ENCODE data around the gene CSF2RB.

The CSF2RB gene

GRCh38 chr22:36892292-36892691 is 21.1 kb upstream of the CSF2RB start:
- DNase-seq: no peak

DNA sequence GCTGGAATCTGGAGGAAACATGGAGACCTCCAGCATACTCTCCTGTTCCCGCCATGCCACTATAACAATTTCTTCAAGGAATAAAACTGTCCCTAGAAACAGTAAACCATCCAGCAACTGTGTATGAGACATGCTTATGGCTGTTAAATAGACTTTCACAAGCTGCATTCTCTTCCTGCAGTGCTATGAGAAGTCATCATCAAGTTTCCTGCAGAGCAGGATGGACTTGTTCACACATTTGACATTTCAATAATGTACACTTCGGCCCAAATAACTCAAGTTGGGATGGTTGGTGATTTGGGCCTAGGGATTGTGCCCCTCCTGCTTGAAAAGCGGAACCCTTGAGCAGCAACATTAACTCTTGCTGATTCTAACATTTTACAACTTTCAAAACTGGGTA is 20.2 kb upstream of the CSF2RB start:
- no peak for DNase-seq

DNA sequence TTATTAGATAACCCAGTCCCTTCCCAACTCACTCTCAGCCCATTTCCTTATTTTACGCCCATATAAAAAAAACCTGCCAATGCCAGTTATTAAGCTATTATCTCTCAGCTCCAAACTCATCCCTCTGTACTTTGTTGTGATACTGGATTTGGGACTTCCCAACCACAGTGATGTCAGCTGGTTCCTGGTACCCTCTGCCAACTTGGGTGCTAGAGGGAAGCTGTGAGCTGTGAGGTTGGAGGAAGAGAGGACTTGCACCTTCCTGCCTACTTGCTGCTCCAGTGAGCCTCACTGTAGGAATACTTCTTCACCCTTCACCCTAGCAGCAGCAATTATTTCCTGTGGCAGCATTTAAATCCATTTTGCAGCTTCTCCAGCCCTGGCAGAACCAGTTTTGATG is 19.2 kb upstream of the CSF2RB start:
- no peak for DNase-seq

GRCh38 chr22:36897611-36898010 is 15.8 kb upstream of the CSF2RB start:
- no peak for DNase-seq

GRCh38 chr22:36898690-36899089 is 14.7 kb upstream of the CSF2RB start:
- DNase-seq: no peak

GRCh38 chr22:36899498-36899897 is 13.9 kb upstream of the CSF2RB start:
- DNase-seq: no peak

- no peak for DNase-seq
These were observed 13.2 kb upstream of the CSF2RB start for GRCh38 chr22:36900225-36900624.

GRCh38 chr22:36900880-36901279 is 12.5 kb upstream of the CSF2RB start:
- DNase-seq: no peak

DNA sequence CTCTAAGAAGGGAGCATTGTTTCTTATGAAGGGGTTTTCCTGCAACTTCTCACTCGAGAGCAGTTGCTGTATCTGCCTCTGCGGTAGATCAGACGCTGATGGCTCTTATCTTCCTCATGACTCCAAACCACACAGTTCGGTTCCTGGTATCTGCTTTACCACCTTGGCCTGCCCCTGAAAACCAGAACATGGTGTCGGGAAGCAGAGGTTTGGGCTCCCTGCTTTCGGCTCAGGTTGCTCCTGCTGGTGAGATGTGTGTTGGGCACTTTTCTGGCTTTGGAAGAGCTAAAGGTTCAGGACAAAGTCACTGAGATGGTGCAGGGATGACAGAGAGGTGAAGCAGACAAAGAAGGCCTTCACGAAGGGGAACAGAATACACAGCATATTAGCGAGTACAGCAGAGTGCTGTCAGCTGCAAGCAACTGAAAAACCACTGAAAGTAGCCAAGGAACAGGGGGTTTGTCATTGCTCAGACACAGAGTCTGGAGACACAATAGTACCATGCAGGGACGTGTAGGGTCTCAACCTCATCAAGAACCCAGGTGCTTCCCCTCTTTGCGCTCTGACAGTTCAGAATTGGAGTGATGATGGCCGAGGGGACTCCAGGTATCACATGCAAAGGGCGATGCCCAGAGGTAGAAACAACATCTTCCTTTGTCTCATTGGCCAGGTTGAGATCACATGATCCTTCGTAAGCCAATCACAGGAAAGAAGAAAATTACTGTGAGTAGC is 11.9 kb upstream of the CSF2RB start:
- DNase-seq: no peak

DNA sequence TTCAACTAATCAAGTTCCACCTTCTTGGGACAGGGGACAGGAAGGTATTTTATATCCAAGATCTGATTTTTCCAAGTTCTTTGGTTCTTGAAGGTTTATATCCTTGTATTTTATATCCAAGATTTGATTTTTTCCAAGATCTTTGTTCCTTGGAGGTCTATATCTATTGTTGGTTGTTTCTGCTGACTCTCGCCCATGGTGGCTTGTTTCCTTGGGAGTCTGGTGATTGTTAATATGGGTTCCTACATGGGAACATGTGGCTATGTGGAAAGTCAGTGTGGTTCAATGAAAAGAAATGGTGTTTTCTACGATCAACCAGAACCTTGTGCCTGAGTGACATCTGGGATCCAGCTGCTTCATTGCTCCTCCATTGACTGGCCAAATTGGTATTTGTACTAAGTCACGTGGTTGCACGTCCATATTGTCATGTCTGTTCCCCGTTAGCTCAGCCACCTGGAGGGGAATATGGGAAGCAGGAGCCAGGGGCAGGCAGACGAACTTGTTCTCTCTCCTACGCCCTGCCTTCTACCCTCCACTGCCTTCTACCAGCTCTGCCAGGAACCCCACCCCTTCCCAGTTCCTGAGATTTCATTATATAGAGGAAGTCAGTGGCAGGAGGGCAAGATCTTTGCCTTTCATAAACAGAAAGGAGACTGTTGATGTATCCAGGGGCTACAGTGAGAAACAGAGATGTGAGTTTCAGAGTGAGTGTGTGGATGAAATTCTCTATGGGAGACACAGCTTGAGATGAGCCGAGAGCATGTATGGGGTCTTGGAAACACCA is 11.1 kb upstream of the CSF2RB start:
- DNase-seq: no peak

- no peak for DNase-seq
These were observed 9.1 kb upstream of the CSF2RB start for GRCh38 chr22:36904260-36904880.

DNA sequence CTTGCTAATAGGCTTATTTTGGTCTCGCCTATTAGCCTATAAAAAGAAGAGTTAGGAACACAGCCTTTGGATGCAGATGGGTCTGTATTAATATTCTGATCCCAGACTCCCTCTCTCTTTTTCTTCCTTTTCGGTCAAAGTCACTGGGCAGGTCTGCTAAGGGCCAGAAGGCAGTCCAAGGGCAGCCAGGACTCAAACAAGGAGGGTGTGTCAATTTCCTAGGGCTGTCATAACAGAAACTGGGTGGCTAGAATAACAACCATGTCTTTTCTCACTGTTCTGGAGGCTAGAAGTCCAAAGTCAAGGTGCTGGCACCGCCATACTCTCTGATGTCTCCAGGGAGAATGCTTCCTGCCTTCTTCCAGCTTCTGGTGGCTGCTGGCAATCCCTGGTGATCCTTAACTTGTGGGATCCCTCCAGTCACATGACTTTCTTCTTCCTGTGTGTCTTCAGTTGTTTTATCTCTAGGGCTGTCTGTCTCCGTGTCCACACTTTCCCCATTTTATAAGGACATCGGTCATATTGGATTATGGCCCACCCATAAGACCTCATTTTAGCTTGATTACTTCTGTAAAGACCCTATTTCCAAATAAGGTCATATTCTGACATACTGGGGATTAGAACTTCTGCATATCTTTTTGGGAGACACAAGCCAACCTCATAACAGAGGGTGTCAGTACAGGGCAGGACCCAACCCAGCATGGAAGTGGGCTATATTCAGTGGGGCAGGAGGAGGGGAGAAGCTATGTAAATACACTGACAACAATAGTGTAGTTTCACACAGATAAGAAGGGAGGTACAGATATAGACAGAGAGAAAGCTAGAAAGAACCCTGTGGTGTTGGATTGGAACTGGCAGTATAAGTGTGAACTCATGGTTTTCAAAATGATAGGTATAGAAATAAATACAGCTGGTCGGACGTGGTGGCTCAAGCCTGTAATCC is 5.9 kb upstream of the CSF2RB start:
- no peak for DNase-seq

- no peak for DNase-seq
These were observed 3.0 kb upstream of the CSF2RB start for GRCh38 chr22:36910461-36910860.

GRCh38 chr22:36911887-36912661 is 1.4 kb upstream of the CSF2RB start:
- DNase-seq: no peak

DNA sequence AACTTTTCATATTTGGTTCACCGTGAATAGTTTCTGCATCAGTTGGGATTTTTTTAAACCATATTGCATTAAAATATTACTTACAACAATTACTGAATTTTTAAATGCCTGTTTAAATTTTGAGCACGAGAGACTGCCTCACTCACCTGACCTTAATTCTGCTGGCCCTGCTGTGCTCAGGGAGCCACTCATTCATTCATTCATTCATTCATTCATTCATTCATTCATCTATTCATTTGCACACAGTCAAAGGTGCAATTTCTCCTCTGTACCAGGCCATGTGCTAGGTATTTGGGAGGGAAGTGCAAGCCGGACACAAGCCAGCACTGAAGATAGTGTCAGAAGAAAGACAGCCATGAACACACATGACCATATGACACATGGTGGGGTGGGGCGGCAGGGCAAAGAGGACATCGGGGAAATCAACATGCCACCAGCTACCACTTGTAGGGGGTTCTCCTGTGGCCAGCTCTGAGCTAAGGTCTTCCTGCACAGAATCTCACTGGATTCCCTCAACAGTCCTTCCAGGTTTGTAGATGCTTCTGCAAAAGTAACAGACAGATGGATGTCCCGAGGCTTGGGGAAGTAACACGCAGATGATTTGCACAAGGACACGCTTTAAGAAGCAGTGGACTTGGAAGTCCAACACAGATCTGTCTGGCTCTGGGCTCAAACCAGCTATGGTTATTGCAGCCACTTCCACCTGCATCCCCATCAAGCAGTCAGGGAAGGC is 568 bp upstream of the CSF2RB start:
- no peak for DNase-seq

DNA sequence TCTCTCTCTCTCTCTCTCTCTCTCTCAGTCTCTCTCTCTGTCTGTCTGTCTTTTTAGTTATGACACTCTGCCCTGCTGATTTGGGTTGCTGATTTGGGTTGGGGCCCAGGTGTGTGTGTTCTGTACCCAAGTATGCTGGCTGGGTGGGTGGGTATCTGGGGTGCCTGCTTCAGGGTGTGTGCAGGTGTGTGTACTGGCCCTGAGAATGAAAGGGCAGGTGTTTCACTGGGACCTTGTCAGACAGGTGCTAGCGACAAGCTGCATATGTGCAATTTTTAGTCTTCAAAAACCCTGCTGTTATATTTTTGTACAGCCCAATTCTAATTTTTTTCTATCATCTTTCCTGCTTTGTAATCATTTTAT is 943 bp downstream of the CSF2RB start:
- no peak for DNase-seq

- DNase-seq: no peak
These were observed 2.6 kb downstream of the CSF2RB start for GRCh38 chr22:36916034-36916433.

GRCh38 chr22:36918586-36919284 is 5.3 kb downstream of the CSF2RB start:
- no peak for DNase-seq

DNA sequence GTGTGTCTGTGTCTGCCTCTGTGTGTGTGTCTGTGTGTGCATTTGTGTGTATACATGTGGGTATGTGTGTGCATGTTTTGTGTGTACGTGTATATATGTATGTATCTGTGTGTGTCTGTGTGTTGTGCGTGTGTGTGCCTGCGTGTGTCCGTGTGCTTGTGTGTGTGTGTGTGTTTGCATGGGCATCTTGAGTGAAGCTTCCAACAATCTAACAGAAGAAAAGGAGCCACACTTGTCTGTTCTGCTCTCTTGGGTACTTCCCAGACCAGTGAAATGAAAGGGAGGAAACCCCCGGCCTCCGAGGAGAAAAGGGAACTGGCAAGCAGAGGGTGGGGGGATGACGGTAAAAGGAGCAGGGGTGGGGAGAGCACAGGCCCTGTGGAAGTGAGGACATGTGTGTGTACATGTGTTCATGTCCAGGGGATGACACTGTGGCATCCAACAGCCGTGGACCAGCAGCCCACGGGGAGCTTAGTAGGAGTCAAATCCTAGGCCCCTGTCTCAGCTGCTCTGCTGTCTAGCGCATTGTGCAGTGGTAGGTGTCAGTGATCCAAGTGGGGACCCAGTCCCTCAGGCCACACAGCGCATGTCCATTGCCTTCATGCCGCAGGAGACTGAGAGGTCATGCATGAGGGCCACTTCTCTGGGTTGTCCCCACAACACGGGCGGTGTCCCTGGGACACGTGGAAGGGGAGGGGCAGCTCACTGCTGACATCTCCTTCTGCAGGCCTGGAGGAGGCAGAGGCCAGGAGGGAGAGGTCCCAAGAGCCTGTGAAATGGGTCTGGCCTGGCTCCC is 8.1 kb downstream of the CSF2RB start:
- DNase-seq: no peak

GRCh38 chr22:36922105-36922608 is 8.7 kb downstream of the CSF2RB start:
- no peak for DNase-seq
